ENCODE measurements around the gene ERC2.
"Not testable (repeated sequence)": the region's sequence is repeated elsewhere in the genome, so short reads cannot be mapped to it uniquely, and the experiment has no call there.

The ERC2 gene

DNA sequence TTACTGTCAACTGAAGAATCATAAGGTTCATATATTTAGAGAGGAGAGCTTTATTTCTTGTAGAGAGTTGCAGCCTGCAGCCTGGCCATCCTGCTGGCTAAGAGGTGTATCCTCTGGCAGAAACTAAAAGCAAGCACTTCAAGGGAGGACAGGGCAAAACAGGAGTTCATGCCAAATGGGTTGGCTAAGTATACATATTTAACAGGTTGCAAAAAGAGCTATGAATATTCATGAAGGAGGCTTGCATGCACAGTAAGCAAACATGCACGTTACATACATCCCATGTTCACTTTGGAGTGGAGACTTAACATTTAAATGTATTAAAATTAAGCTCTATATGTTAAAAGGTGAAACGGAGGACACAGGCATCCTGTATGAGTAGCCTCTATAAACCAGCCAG, 354.4 kb downstream of the ERC2 start:
- no peak for DNase-seq

DNA sequence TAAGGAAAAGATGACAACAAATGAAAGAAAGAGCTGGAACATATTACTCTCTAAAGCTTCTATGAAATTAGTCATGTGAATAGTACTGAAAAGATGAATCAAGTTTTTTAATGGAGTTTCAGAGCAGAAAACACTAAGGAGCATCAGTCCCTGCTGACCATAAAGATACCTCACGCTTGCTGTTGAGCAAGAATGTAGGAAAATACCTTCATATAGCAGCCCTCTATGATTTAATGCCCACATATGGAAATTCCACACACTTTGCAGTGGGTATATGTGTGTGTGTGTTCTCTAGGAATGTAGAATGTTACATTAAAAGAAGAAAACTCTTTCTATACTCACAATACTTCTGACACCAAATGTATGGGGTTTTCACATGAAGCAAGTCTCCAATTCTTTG, 355.0 kb downstream of the ERC2 start:
- no peak for DNase-seq

- DNase-seq: no peak
Observed at GRCh38 chr3:56111606-56112304, 356.5 kb downstream of the ERC2 start.

DNA sequence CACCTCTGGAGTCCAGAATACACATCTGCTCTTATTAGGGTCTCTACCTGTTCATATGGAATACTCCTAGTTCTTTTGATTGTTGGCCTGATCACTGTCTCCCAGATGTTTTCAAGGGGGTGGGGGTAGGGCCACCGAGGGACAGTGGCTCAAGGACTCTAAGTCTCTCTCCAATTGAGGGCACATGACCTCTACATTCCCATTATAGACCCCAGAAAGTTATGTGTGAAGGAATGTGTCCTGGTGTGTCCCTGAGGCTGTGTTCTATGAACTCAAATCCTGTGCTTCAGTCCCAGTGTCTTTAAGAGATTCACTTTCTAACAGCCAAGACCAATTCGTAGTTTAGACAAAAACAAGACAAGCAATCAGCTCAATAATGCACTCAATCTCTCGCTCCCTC, 357.4 kb downstream of the ERC2 start:
- no peak for DNase-seq

GRCh38 chr3:56107157-56107556, 361.1 kb downstream of the ERC2 start:
- DNase-seq: no peak

- DNase-seq: no peak
Observed at GRCh38 chr3:56102032-56102431, 366.2 kb downstream of the ERC2 start.

GRCh38 chr3:56101576-56101975, 366.7 kb downstream of the ERC2 start:
- DNase-seq: no peak

DNA sequence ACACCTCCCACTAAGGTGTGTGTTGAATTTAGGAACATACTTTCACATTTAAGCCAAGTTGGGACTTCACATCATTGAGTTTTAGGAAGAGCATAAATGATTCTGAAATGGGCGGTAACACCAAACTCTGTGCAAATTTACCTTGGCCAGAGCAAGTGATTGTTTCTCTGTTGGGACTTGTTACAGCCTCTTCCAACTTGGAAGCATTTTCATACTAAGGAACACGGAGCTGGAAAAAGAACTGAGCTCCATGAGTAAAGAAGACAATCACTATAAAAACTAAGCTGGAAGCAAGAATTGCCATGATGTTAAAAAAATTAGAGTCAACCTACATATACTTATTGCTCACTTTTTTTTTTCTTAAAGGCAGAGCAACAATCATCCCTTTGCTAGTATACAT, 371.3 kb downstream of the ERC2 start:
- no peak for DNase-seq

GRCh38 chr3:56094170-56094569, 374.1 kb downstream of the ERC2 start:
- no peak for DNase-seq

- DNase-seq: no peak
Observed at GRCh38 chr3:56089739-56090138, 378.5 kb downstream of the ERC2 start.

GRCh38 chr3:56087451-56088053, 380.7 kb downstream of the ERC2 start:
- no peak for DNase-seq

DNA sequence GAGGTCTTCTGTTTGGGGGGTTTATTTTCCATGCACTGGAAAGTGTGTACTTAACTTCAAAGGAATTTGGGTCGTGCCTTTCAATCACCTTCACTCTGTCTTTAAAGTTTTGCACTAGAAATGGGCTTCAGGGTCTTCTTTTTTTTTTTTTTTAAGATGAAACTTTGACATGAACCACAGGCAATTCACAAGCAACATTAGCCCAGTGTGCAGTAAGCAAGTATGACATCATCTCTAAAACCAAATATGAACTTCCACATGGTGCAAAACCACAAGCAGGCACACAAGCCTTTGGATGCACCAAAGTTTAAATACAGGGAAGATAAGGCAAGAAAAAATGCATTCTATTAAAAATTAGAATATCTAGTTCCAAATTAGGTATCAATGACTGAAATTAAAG, 381.9 kb downstream of the ERC2 start:
- no peak for DNase-seq

- DNase-seq: no peak
Observed at GRCh38 chr3:56081246-56081645, 387.0 kb downstream of the ERC2 start.

DNA sequence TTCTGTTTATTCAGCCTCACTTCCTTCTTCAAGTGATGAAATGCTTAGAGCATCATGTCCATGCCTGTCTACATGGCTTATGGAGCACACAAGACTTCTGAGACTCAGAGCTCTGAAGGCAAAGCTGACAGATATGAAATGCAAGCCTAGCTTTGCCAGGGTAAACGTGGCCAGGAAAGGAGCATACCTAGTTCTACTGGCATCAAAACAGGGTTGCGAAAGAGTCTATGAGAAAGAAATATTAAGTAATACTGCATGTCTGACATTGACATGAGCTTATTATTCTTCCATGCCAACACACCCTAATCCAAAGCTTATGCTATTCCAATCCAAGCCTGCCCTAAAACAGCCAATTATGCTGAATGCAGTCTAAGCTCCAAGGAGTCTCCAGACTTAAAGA, 391.5 kb downstream of the ERC2 start:
- no peak for DNase-seq

- no peak for DNase-seq
Observed at GRCh38 chr3:56075089-56075488, 393.2 kb downstream of the ERC2 start.

DNA sequence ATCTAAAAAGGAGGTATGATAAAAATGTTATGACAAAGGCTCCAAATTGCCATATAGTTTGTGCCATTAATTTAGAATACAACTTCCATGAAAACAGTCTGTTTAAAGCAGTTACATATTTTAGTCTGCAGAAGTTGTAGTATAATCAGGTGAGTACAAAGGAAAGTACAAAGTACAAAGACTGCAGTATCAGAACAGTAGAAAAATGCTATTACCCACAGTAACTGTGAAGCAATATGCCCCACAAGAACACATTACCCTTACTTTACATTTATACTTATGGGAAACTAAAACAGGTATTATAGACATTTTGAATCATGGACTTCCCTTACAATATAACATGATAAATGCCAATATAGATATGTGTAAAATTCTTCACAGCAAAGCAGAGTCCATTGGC, 398.5 kb downstream of the ERC2 start:
- DNase-seq: no peak

GRCh38 chr3:56066405-56066804, 401.9 kb downstream of the ERC2 start:
- not testable (repeated sequence) for DNase-seq

DNA sequence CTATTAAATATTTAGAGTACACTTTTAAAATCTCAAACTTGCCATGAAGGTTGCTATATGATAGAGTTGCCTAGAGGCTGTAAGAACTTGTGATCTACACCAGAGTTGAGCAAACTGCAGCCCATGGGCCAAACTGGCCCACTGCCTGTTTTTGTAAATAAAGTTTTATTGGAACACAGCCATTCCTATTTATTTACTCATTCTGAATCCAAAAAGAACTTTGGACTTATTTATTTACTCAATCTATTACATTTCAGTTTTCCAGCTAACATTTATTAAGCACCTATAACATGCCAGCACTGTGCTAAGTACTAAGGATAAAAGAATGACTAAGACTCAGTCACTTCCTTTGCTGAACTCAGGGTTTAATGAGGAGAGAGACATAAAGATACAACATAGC, 403.6 kb downstream of the ERC2 start:
- no peak for DNase-seq

GRCh38 chr3:56061279-56061626, 407.0 kb downstream of the ERC2 start:
- DNase-seq: no peak

DNA sequence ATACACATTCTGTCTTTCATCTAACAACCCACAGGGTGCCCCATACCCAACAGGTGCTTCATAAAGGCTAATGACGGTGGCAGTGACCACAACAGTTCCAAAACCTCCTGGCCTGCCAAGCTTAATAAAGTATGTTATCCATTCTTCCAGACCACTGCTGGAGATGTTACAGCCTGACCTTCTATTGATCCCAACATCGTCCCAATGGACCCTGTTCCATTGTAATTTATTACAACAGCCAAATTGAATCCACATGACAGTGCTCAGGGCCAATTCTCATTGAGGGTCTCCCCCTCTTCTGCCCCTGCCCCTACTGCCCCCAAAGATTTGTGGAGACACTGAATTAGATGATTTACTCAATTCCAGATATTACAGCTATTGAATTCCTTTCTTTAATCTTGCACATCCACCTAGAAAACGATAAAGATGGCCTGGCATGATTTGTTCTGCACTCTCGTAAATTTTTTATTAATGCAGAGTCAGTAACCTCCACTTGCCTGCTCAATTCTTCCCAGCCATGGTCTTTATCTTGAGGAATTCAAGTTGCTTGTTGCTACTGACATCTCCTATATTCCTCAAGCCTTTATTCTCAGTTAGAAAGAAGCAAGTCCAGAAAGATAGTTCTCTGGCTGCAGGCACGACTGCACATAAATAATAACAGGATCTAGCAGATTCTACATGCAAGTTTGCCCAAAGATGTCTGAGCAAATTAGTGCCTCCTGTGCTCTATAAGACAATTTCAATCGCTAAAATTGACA, 407.6 kb downstream of the ERC2 start:
- DNase-seq: no peak

- DNase-seq: no peak
Observed at GRCh38 chr3:56059731-56060130, 408.5 kb downstream of the ERC2 start.

DNA sequence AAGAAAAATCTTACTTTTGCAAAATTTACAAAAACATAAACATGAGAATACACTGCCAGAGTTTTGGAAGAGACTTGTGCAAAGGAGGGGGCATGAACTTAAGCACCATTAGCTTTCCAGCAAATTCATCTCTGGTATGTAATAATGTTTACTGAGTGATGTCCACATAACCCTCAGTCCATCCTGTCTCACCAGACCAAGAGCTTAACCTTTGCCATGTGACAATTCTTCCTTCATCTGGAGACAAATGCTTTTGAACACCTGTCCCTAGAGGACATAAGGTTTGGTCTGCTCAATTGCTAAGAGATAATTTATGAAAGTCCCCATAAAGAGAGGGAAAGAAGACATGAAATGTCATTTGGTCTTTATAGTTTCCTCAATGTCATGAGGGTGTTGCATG, 412.3 kb downstream of the ERC2 start:
- DNase-seq: no peak

DNA sequence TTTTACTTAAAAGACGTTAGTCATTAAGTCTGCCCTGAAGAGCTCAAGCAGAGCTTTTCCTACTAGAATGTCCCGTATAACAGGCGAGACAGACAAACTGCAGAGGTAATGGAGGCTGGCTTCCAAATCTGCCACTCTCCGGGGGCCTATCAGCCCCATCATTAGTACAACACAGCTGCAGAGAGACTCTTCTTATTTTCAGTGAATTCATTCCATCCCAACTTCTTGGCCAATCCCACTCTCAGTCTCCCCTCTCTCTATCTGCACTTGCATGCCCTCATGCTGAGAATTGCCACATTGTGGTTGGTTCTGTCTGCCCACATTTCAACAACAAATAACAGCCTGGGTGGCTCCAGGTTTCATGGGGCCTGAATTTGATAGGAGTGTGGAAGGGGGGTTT, 412.7 kb downstream of the ERC2 start:
- DNase-seq: no peak

GRCh38 chr3:56054844-56055243, 413.4 kb downstream of the ERC2 start:
- no peak for DNase-seq

DNA sequence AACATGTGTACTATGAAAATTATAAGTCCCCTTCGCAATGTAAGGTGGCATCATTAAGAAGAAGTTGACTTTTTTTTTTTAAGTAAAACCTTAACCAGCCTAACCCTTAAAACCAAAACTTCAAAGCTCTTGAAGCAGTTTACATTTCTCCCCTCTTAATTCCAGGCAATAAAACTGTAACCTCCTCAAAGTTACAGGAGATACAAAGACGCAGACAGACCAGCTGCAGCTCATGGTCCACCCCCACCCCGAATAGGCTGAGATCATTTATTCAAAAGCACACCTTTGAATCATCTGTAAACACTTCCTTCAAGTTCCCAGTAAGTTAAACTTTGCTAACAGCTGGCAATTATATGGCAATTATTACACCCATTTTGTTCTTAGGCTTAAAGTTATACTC, 414.5 kb downstream of the ERC2 start:
- no peak for DNase-seq
